Smooth muscle cell of the umbilical artery (primary cell): ENCODE results near the gene SLC7A6OS. TPM values are rescaled to one million over a fixed set of nuclear protein-coding genes. Genes with fewer than 3 reads are reported as not detected.

ENCODE experiments used
- total RNA-seq: library from RNA; depleted of rRNA; stranded (reverse); fragments of >200 nt; gene quantifications from 2 replicates; pipeline ENCODE4 v1.2.3, GENCODE V29; 2014

The SLC7A6OS gene
- 12.5 and 14.6 TPM in 2 replicates for total RNA-seq

GRCh38 chr16:68310774-68311511, at the start of gene SLC7A6OS, which contains the start of gene PRMT7:
TSS of gene SLC7A6OS (minus strand) at chr16:68310946. CDS start at chr16:68310926, 20 bp downstream.
TSS of gene PRMT7 (plus strand) at chr16:68311019. CDS start at chr16:68315980, 4,961 bp downstream.

GRCh38 chr16:68264128-68265077, 46.3 kb downstream of the SLC7A6OS start, which contains the start of gene SLC7A6:
TSS of gene SLC7A6 (plus strand) at chr16:68264526. CDS start at chr16:68274727, 10,201 bp downstream.

Other genes starting within 250 kb of the SLC7A6OS start
- 8.3 and 12.4 TPM in 2 replicates for gene NFATC3, start 225.6 kb downstream of the SLC7A6OS start, total RNA-seq
- under 0.01 and 0.55 TPM in 2 replicates for gene ESRP2, start 74.8 kb downstream of the SLC7A6OS start, total RNA-seq
- 49.0 and 76.7 TPM in 2 replicates for gene PLA2G15, start 65.6 kb downstream of the SLC7A6OS start, total RNA-seq
- gene SLC7A6, start 46.4 kb downstream of the SLC7A6OS start, total RNA-seq = 30.9 and 31.7 TPM in 2 replicates
- 36.5 and 57.1 TPM in 2 replicates for gene PRMT7, start 73 bp upstream of the SLC7A6OS start, total RNA-seq
- not detected in 2 replicates for gene SMPD3, start 137.6 kb upstream of the SLC7A6OS start, total RNA-seq
- 25.8 and 26.4 TPM in 2 replicates for gene ZFP90, start 228.3 kb upstream of the SLC7A6OS start, total RNA-seq